GM10266 (cell line): Measurements from ENCODE around the gene AKAP1.
"Not testable (repeated sequence)": the region's sequence is repeated elsewhere in the genome, so short reads cannot be mapped to it uniquely, and the experiment has no call there.

ENCODE experiments used
- DNase-seq: peaks from one replicate; pipeline ENCODE4 v3.0.0; 2012; ENCODE audit errors: extremely low spot score
- CTCF ChIP-seq: IDR thresholded peaks from 2 replicates; pipeline ENCODE4 v1.5.1; 2012; ENCODE audit warnings: mild to moderate bottlenecking, low read depth; ENCODE audit not compliant: control insufficient read depth, insufficient read depth; ENCODE audit errors: missing control alignments

The AKAP1 gene

GRCh38 chr17:57092779-57093178 is 7.7 kb downstream of the AKAP1 start:
- no peak for TF ChIP-seq CTCF
- no peak for DNase-seq

- TF ChIP-seq CTCF: no peak
- DNase-seq: no peak
Measured at GRCh38 chr17:57096472-57097202, 11.6 kb downstream of the AKAP1 start.

- no peak for DNase-seq
Measured at GRCh38 chr17:57097832-57098421, 12.9 kb downstream of the AKAP1 start.

GRCh38 chr17:57099165-57099564 is 14.1 kb downstream of the AKAP1 start:
- TF ChIP-seq CTCF: no peak
- peak; percentile 25 for DNase-seq

More at GRCh38 chr17:57097832-57098421, 12.9 kb downstream of the AKAP1 start:
- TF ChIP-seq CTCF: no peak

- no peak for DNase-seq
- no peak for TF ChIP-seq CTCF
Measured at GRCh38 chr17:57102122-57102521, 17.1 kb downstream of the AKAP1 start.

GRCh38 chr17:57102660-57103059 is 17.6 kb downstream of the AKAP1 start:
- DNase-seq: not testable (repeated sequence)

GRCh38 chr17:57104461-57105175 is 19.6 kb downstream of the AKAP1 start:
- no peak for DNase-seq
- TF ChIP-seq CTCF: no peak
